CD14-positive monocyte (primary cell): ENCODE measurements around the gene LEMD3. TPM values are rescaled to one million over a fixed set of nuclear protein-coding genes. Genes with fewer than 3 reads are reported as not detected.
A peak's percentile ranks its signal among the peaks of the same experiment; 100 is the strongest.

ENCODE experiments used
- DNase-seq, 3 donors: peaks; one replicate each; pipeline ENCODE4 v3.0.0-alpha.2; 2011 to 2022
- H2AFZ ChIP-seq: 2 replicates; pipeline ENCODE4 v1.6.0; 2012; ENCODE audit warnings: mild to moderate bottlenecking, low read depth, low read length, inconsistent platforms; ENCODE audit not compliant: insufficient read depth, poor library complexity, severe bottlenecking
- H3K27ac ChIP-seq, 2 donors: 1 replicate in 1 of 2; 2 replicates in 1 of 2; pipeline ENCODE4 v1.5.1; 2012 to 2013; ENCODE audit warnings: low read length in 2 of 2, control low read depth in 1 of 2, inconsistent platforms in 1 of 2, low read depth in 1 of 2, mild to moderate bottlenecking in 1 of 2
- H3K27me3 ChIP-seq, 2 donors: one replicate each; pipeline versions ENCODE4 v1.6.0 to v1.6.1; 2011 to 2013; ENCODE audit warnings: low read length in 2 of 2; ENCODE audit not compliant: control insufficient read depth in 2 of 2, insufficient read depth in 2 of 2
- H3K36me3 ChIP-seq, 2 donors: replicated peaks in 1 of 2; 1 replicate in 1 of 2; 2 replicates in 1 of 2; pipeline versions ENCODE4 v1.5.1 to v1.6.1; 2012 to 2013; ENCODE audit warnings: low read length in 2 of 2, control low read depth in 1 of 2, inconsistent platforms in 1 of 2, mild to moderate bottlenecking in 1 of 2; ENCODE audit not compliant: insufficient read depth in 2 of 2, control insufficient read depth in 1 of 2
- H3K4me1 ChIP-seq, 2 donors: 1 replicate in 1 of 2; 2 replicates in 1 of 2; pipeline versions ENCODE4 v1.5.1 to v1.6.1; 2012 to 2013; ENCODE audit warnings: low read length in 2 of 2, control low read depth in 1 of 2, inconsistent platforms in 1 of 2, mild to moderate bottlenecking in 1 of 2, moderate library complexity in 1 of 2; ENCODE audit not compliant: insufficient read depth in 2 of 2, control insufficient read depth in 1 of 2
- H3K4me2 ChIP-seq: replicated peaks from 2 replicates; pipeline ENCODE3; 2012; ENCODE audit warnings: low read length, moderate library complexity, mild to moderate bottlenecking; ENCODE audit not compliant: poor library complexity, severe bottlenecking; ENCODE audit errors: extremely low read depth
- H3K4me3 ChIP-seq, 3 experiments: fragments of 200-600 bp in 1 of 3; sonication (generic) in 1 of 3; replicated peaks in 1 of 3; 1 replicate in 2 of 3; 2 replicates in 1 of 3; pipeline ENCODE4 v1.5.1; 2011 to 2013; ENCODE audit warnings: low read length in 3 of 3, mild to moderate bottlenecking in 3 of 3, control low read depth in 2 of 3, low read depth in 2 of 3, inconsistent platforms in 1 of 3, moderate library complexity in 1 of 3
- H3K79me2 ChIP-seq: 2 replicates; pipeline ENCODE4 v1.6.0; 2012; ENCODE audit warnings: mild to moderate bottlenecking, control low read depth, inconsistent platforms, low read length, moderate library complexity; ENCODE audit not compliant: insufficient read depth
- H3K9ac ChIP-seq: 2 replicates; pipeline ENCODE4 v1.6.0; 2017; ENCODE audit warnings: low read length, mild to moderate bottlenecking; ENCODE audit not compliant: insufficient read depth, poor library complexity, severe bottlenecking
- H3K9me3 ChIP-seq, 2 donors: replicated peaks in 1 of 2; 1 replicate in 1 of 2; 2 replicates in 1 of 2; pipeline versions ENCODE4 v1.5.1 to v1.6.1; 2012 to 2013; ENCODE audit warnings: low read length in 2 of 2, control low read depth in 1 of 2; ENCODE audit not compliant: control insufficient read depth in 1 of 2, insufficient read depth in 1 of 2
- H4K20me1 ChIP-seq: 2 replicates; pipeline ENCODE4 v1.6.0; 2012; ENCODE audit warnings: mild to moderate bottlenecking, low read length, control low read depth, moderate library complexity; ENCODE audit not compliant: insufficient read depth
- H3K27ac Mint-ChIP-seq, 7 donors: one replicate each; pipeline ENCODE4 v1.8.0; 2020; ENCODE audit warnings: mild to moderate bottlenecking in 7 of 7, mixed read lengths in 7 of 7, moderate library complexity in 6 of 7, inconsistent platforms in 2 of 7
- H3K27me3 Mint-ChIP-seq, 3 donors: one replicate each; pipeline ENCODE4 v1.8.0; 2021 to 2022; ENCODE audit warnings: low read depth in 3 of 3, mild to moderate bottlenecking in 3 of 3, mixed read lengths in 3 of 3, moderate library complexity in 3 of 3, inconsistent platforms in 1 of 3
- H3K36me3 Mint-ChIP-seq, 2 donors: one replicate each; pipeline ENCODE4 v1.8.0; 2020; ENCODE audit warnings: mixed read lengths in 2 of 2, inconsistent platforms in 1 of 2, mild to moderate bottlenecking in 1 of 2
- H3K4me1 Mint-ChIP-seq: one replicate; pipeline ENCODE4 v1.8.0; 2020; ENCODE audit warnings: mild to moderate bottlenecking, mixed read lengths
- H3K4me3 Mint-ChIP-seq, 2 donors: one replicate each; pipeline ENCODE4 v1.8.0; 2020; ENCODE audit warnings: mild to moderate bottlenecking in 2 of 2, mixed read lengths in 2 of 2, moderate library complexity in 1 of 2
- H3K9me3 Mint-ChIP-seq, 7 donors: one replicate each; pipeline ENCODE4 v1.8.0; 2020 to 2022; ENCODE audit warnings: mixed read lengths in 7 of 7, mild to moderate bottlenecking in 6 of 7, moderate library complexity in 6 of 7, inconsistent platforms in 2 of 7
- WGBS: methylation state at CpG from one replicate; pipeline ENCODE4 v1.1.5; 2013; ENCODE audit warnings: missing lambda C conversion rate; ENCODE audit not compliant: insufficient coverage; 5-methylcytosine and 5-hydroxymethylcytosine counted together
- intact Hi-C, 2 donors: fragments of 100-400 bp; cut with micrococcal nuclease; formaldehyde crosslinking; loops; one replicate each; pipeline versions ENCODE4 v1.15.0 to v1.15.1; 2023
- polyA plus RNA-seq, 3 donors: library from polyadenylated mRNA; depleted of rRNA in 1 of 3; unstranded in 2 of 3; stranded (reverse) in 1 of 3; fragments of 300-500 nt in 2 of 3; fragments of >200 nt in 1 of 3; fragmentation: Illumina TruSeq in 2 of 3; gene quantifications; 1 replicate in 2 of 3; 2 replicates in 1 of 3; pipeline ENCODE4 v1.2.3, GENCODE V29; 2012 to 2021
- TF ChIP-seq, protein P1 (sequence below): fragments of 200-600 bp; IDR thresholded peaks from one replicate; pipeline ENCODE4 v1.8.0; 2022; ENCODE audit warnings: antibody characterized with exemption, mild to moderate bottlenecking

LEMD3 gene
- polyA plus RNA-seq, 3 donors: 11.3 to 12.3 (median 11.7) TPM

DNA sequence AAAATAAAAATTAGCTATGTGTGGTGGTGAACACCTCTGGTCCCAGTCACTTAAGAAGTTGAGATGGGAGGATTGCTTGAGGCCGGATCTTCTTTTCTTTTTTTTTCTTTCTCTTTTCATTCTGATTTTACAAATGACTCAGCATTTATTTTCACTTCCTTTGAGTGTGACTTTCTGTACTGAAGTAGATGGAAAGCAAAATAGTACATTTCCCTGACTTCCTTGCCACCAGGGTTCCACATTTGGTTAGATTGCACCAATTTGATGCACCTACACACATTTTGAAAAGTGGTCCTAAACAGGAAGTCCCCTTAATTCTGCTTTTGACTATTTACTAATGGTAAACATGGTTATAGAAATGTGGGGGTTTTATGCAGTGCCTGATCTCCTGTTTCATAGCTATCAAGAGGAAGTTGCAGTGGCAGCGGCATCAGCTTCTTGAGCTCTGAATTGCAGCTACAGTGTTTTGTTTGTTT, 13.0 kb upstream of the LEMD3 start:
- peak overlapping the region; percentile 72 for H2AFZ ChIP-seq
- H3K4me2 ChIP-seq: peak overlapping the region; percentile 78
- H3K9me3 Mint-ChIP-seq: no peaks in the 10 kb centered on the region
- no peaks in the 10 kb centered on the region for H3K27me3 ChIP-seq
- H3K36me3 Mint-ChIP-seq: no peaks in the 10 kb centered on the region
- DNase-seq: peak; percentile 11 to 48 (median 34)
- TF ChIP-seq, protein P1, sequence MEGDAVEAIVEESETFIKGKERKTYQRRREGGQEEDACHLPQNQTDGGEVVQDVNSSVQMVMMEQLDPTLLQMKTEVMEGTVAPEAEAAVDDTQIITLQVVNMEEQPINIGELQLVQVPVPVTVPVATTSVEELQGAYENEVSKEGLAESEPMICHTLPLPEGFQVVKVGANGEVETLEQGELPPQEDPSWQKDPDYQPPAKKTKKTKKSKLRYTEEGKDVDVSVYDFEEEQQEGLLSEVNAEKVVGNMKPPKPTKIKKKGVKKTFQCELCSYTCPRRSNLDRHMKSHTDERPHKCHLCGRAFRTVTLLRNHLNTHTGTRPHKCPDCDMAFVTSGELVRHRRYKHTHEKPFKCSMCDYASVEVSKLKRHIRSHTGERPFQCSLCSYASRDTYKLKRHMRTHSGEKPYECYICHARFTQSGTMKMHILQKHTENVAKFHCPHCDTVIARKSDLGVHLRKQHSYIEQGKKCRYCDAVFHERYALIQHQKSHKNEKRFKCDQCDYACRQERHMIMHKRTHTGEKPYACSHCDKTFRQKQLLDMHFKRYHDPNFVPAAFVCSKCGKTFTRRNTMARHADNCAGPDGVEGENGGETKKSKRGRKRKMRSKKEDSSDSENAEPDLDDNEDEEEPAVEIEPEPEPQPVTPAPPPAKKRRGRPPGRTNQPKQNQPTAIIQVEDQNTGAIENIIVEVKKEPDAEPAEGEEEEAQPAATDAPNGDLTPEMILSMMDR: no peak
- intact Hi-C loops: no loop called here
- H3K4me3 ChIP-seq: peak overlapping the region; percentile 27 to 69 (median 54)
- H3K9me3 ChIP-seq: no peaks in the 10 kb centered on the region
- H3K27ac Mint-ChIP-seq: peak overlapping the region; percentile 49 to 86 (median 80)
- no peaks in the 10 kb centered on the region for H4K20me1 ChIP-seq
- H3K4me1 Mint-ChIP-seq: peaks cover 17% of the 10 kb centered on the region
- H3K79me2 ChIP-seq: no peaks in the 10 kb centered on the region
- peak overlapping the region; percentile 28 to 82 for H3K4me3 Mint-ChIP-seq
- H3K4me1 ChIP-seq: peaks cover 17% of the 10 kb centered on the region in 2 donors
- H3K27ac ChIP-seq: peak overlapping the region in 1 of 2 donors; percentile 69
- 0% methylated on average over 1 of the region's 2 CpGs for WGBS
- H3K36me3 ChIP-seq: no peaks in the 10 kb centered on the region
- H3K27me3 Mint-ChIP-seq: peaks cover 1 to 5% (median 4%) of the 10 kb centered on the region in 3 donors
- H3K9ac ChIP-seq: no peak overlapping the region

DNA sequence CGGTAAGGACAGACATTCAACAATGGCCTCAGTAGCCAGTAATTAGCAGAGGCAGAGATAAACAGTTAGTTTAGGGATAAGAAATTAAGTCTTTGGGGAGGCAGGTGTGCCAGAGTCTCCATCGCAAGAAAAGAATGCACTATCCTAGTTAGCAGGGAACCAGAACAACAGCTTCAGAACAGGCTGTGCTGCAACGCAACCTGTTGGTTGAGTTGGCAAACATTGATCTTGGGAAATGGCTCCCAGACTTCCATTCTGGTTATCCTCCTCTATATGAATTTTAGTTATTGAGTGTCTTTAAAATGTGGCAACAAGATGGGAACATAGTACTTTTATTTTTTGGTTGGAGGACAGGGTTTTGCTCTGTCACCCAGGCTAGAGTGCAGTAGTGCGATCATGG, 12.3 kb upstream of the LEMD3 start:
- Histone ChIP-seq H3K27me3 (no peaks in the 10 kb centered on the region), H2AFZ (peak overlapping the region; percentile 72), H3K9me3 (no peaks in the 10 kb centered on the region), H3K36me3 (no peaks in the 10 kb centered on the region), H3K4me2 (peak overlapping the region; percentile 78), H3K4me1 (peaks cover 17% of the 10 kb centered on the region in 2 donors), H4K20me1 (no peaks in the 10 kb centered on the region), H3K27ac (peak overlapping the region in 1 of 2 donors; percentile 69), H3K9ac (no peak overlapping the region), H3K79me2 (no peaks in the 10 kb centered on the region), H3K4me3 (peak overlapping the region in 1 of 3 experiments; percentile 69)
- intact Hi-C loops: no loop called here
- H3K27me3 Mint-ChIP-seq: peaks cover 1 to 5% (median 2%) of the 10 kb centered on the region in 3 donors
- no peaks in the 10 kb centered on the region for H3K36me3 Mint-ChIP-seq
- peak overlapping the region; percentile 28 to 82 for H3K4me3 Mint-ChIP-seq
- H3K4me1 Mint-ChIP-seq: peaks cover 17% of the 10 kb centered on the region
- TF ChIP-seq, protein P1: no peak
- WGBS: 77% methylated on average over 2 of the region's 4 CpGs
- no peaks in the 10 kb centered on the region for H3K9me3 Mint-ChIP-seq
- no peak for DNase-seq
- peak overlapping the region in 6 of 7 donors; percentile 49 to 86 (median 82) for H3K27ac Mint-ChIP-seq
